NT2/D1 (cell line): ENCODE measurements around the gene LIMA1.
A peak's percentile ranks its signal among the peaks of the same experiment; 100 is the strongest.

ENCODE experiments used
- DNase-seq: peaks from one replicate; pipeline ENCODE4 v3.0.0-alpha.2; 2011; ENCODE audit warnings: low read depth, low spot score
- H3K27me3 ChIP-seq: 2 replicates; pipeline ENCODE4 v1.6.0; 2011; ENCODE audit warnings: mild to moderate bottlenecking; ENCODE audit not compliant: insufficient read length, insufficient read depth
- H3K36me3 ChIP-seq: 2 replicates; pipeline ENCODE4 v1.6.1; 2011; ENCODE audit warnings: mild to moderate bottlenecking, low read length, mixed read lengths; ENCODE audit not compliant: insufficient read depth, insufficient read length
- H3K4me1 ChIP-seq: 2 replicates; pipeline ENCODE4 v1.5.1; 2011; ENCODE audit not compliant: insufficient read depth, insufficient read length
- H3K4me3 ChIP-seq: 2 replicates; pipeline ENCODE4 v1.5.1; 2011; ENCODE audit warnings: low read depth; ENCODE audit not compliant: insufficient read length
- H3K9ac ChIP-seq: 2 replicates; pipeline ENCODE4 v1.6.0; 2011; ENCODE audit warnings: low read depth; ENCODE audit not compliant: insufficient read length
- H3K9me3 ChIP-seq: 2 replicates; pipeline ENCODE4 v1.5.1; 2011; ENCODE audit warnings: mild to moderate bottlenecking, low read length; ENCODE audit not compliant: insufficient read depth
- SUZ12 ChIP-seq: IDR thresholded peaks from 2 replicates; pipeline ENCODE4 v1.6.1; 2011; ENCODE audit not compliant: insufficient read length, insufficient read depth; ENCODE audit errors: extremely low read depth
- YY1 ChIP-seq: IDR thresholded peaks from 2 replicates; pipeline ENCODE4 v1.6.1; 2011; ENCODE audit not compliant: insufficient read length, insufficient read depth
- ZNF274 ChIP-seq: IDR thresholded peaks from 2 replicates; pipeline ENCODE4 v1.6.1; 2011; ENCODE audit warnings: mild to moderate bottlenecking, low read depth, low read length

The LIMA1 gene

DNA sequence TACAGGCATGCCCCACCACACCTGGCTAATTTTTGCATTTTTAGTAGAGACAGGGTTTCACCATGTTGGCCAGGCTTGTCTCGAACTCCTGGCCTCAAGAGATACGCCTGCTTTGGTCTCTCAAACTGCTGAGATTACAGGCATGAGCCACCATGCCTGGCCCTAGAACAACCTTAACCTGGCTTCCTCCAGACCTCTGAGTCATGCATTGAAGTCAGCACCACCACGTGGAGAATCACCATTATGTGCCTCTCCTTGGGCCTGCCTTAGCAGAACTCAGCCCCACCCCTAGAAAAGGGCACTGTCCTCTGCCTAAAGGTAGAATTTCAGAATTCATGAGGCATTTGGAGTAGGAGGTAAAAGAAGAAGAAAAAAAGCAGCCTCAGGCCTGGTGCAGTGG, 49.0 kb downstream of the LIMA1 start:
- Histone ChIP-seq H3K9ac (no peak overlapping the region), H3K4me1 (peaks cover 6% of the 10 kb centered on the region), H3K4me3 (no peak overlapping the region), H3K9me3 (no peaks in the 10 kb centered on the region), H3K27me3 (no peaks in the 10 kb centered on the region), H3K36me3 (no peaks in the 10 kb centered on the region)
- DNase-seq, result no peak
- no peak for TF ChIP-seq SUZ12
- TF ChIP-seq YY1, result no peak
- no peak for TF ChIP-seq ZNF274

DNA sequence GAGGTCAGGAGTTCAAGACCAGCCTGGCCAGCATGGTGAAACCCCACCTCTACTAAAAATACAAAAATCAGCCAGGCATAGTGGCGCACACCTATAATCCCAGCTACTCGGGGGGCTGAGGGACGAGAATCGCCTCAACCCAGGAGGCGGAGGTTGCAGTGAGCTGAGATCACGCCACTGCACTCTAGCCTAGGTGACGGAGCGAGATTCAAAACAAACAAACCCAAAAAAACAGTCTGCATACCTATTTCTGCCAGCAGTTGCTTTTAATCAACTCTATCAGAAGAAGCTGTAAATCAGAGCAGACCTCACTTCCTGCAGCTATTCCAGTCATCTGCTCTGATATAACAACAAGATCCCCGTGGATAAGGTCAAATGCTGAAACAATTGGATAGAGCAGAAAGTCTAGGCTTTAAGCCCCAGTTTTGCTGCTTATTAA, 50.5 kb downstream of the LIMA1 start:
- Histone ChIP-seq H3K4me3 (no peak overlapping the region), H3K27me3 (no peaks in the 10 kb centered on the region), H3K9ac (no peak overlapping the region), H3K4me1 (peaks cover 4% of the 10 kb centered on the region), H3K9me3 (no peaks in the 10 kb centered on the region), H3K36me3 (no peaks in the 10 kb centered on the region)
- TF ChIP-seq ZNF274 (no peak), SUZ12 (no peak), YY1 (no peak)
- no peak for DNase-seq

DNA sequence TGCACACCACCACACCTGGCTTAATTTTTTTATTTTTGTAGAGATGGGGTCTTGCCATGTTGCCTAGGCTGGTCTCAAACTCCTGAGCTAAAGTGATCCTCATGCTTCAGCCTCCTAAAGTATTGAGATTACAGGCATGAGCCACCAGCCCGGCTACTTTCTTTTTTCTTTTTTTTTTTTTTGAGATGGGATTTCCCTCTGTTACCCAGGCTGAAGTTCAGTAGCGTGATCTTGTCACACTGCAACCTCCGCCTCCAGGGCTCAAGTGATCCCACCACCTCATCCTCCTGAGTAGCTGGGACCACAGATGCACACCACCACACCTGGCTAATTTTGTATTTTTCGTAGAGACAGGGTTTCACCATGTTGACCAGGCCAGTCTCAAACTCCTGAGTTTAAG, 51.1 kb downstream of the LIMA1 start:
- Histone ChIP-seq H3K27me3 (no peaks in the 10 kb centered on the region), H3K9ac (no peak overlapping the region), H3K9me3 (no peaks in the 10 kb centered on the region), H3K4me1 (peaks cover 4% of the 10 kb centered on the region), H3K36me3 (no peaks in the 10 kb centered on the region), H3K4me3 (no peak overlapping the region)
- TF ChIP-seq YY1 (no peak), ZNF274 (no peak), SUZ12 (no peak)
- no peak for DNase-seq

GRCh38 chr12:50231346-50231745, 52.0 kb downstream of the LIMA1 start:
- H3K4me1 ChIP-seq, result peaks cover 4% of the 10 kb centered on the region
- H3K36me3 ChIP-seq, result no peaks in the 10 kb centered on the region
- DNase-seq, result no peak
- no peaks in the 10 kb centered on the region for H3K27me3 ChIP-seq
- no peak overlapping the region for H3K9ac ChIP-seq
- no peaks in the 10 kb centered on the region for H3K9me3 ChIP-seq
- H3K4me3 ChIP-seq, result no peak overlapping the region
- TF ChIP-seq YY1 (no peak), SUZ12 (no peak)

DNA sequence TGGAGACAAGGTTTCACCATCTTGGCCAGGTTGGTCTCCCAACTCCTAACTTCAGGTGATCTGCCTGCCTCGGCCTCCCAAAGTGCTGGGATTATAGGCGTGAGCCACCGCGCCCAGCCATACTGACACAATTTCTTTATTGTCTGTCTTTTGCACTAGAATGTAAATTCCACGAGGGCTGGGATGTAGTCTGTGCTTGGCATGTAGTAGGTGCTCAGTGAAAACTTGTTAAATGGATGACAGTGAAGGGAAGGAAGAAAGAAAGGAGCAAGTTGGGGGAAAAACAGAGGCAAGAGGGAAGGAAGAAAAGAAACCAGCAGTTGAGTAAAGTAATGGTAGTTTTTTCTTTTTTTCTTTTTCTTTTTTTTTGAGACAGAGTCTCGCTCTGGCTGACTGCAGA, 53.1 kb downstream of the LIMA1 start:
- Histone ChIP-seq H3K36me3 (no peaks in the 10 kb centered on the region), H3K4me1 (peaks cover 4% of the 10 kb centered on the region), H3K9me3 (no peaks in the 10 kb centered on the region), H3K4me3 (no peak overlapping the region), H3K9ac (no peak overlapping the region), H3K27me3 (no peaks in the 10 kb centered on the region)
- TF ChIP-seq ZNF274, result no peak
- no peak for DNase-seq

- Histone ChIP-seq H3K36me3 (peaks cover 3% of the 10 kb centered on the region), H3K9me3 (no peaks in the 10 kb centered on the region), H3K4me1 (no peaks in the 10 kb centered on the region), H3K27me3 (no peaks in the 10 kb centered on the region), H3K9ac (no peak overlapping the region), H3K4me3 (no peak overlapping the region)
- TF ChIP-seq ZNF274, result no peak
- TF ChIP-seq YY1, result no peak
- TF ChIP-seq SUZ12, result no peak
- DNase-seq, result no peak
These were observed 59.2 kb downstream of the LIMA1 start for GRCh38 chr12:50224026-50224692.

- peak overlapping the region; percentile 81 for H3K9ac ChIP-seq
- no peaks in the 10 kb centered on the region for H3K9me3 ChIP-seq
- no peaks in the 10 kb centered on the region for H3K4me1 ChIP-seq
- H3K27me3 ChIP-seq, result no peaks in the 10 kb centered on the region
- DNase-seq, result peak; percentile 57
- TF ChIP-seq YY1, result no peak
- peaks cover 14% of the 10 kb centered on the region for H3K36me3 ChIP-seq
- peak overlapping the region; percentile 52 for H3K4me3 ChIP-seq
These were observed 61.0 kb downstream of the LIMA1 start for GRCh38 chr12:50222275-50222783.

GRCh38 chr12:50221228-50222008, 61.9 kb downstream of the LIMA1 start:
- Histone ChIP-seq H3K9ac (peak overlapping the region; percentile 81), H3K9me3 (no peaks in the 10 kb centered on the region), H3K27me3 (no peaks in the 10 kb centered on the region), H3K36me3 (peaks cover 14% of the 10 kb centered on the region), H3K4me1 (no peaks in the 10 kb centered on the region), H3K4me3 (peak overlapping the region; percentile 52)
- no peak for DNase-seq
- TF ChIP-seq ZNF274, result no peak
- no peak for TF ChIP-seq SUZ12
- no peak for TF ChIP-seq YY1
